ENCODE results near the gene SECISBP2. TPM values are rescaled to one million over a fixed set of nuclear protein-coding genes. Genes with fewer than 3 reads are reported as not detected.

The SECISBP2 gene
- polyA plus RNA-seq, 1 donor (not counting 4 experiments of a cell fraction or from before 2014, with no cell fraction given) = 24.3 TPM

DNA sequence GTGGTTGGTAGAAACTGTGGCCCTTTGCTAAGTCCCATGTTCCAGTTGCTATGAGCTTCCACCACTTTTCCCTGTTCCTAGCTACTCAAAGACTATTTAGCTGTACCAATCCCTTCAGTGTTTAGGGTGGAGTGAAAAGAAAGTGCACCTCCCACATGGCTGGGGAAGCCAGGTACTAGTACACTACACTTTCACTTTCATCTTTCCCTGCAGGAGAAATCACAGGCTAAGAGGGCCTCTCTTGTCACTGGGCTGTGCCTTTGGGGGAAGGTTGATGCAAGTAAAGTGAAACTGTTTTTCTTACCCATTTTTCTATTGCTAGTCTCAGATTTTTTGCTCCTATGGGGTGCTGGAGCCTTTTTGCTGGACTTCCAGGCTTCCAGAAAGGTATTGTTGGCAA lies 40.8 kb upstream of the SECISBP2 start:
- peaks cover 4% of the 10 kb centered on the region for H3K9me3 ChIP-seq (ENCODE audit: control insufficient read depth, low read depth, low read length)
- FAIRE-seq (no peak), DNase-seq (ENCODE audit: low read depth, low spot score) (no peak)
- H3K4me3 ChIP-seq (ENCODE audit: control insufficient read depth in 2 of 3, extremely low read depth in 1 of 3, insufficient read depth in 2 of 3, low read depth in 1 of 3, low read length in 3 of 3) = no peak overlapping the region
- no peaks in the 10 kb centered on the region for H3K79me2 ChIP-seq (ENCODE audit: control insufficient read depth, insufficient read depth, low read length)
- no peaks in the 10 kb centered on the region for H3K36me3 ChIP-seq (ENCODE audit: control insufficient read depth in 2 of 2, extremely low read depth in 1 of 2, insufficient read depth in 2 of 2, low read length in 2 of 2)
- TF ChIP-seq EZH2 (IDR thresholded peaks at IDR 0.05; ENCODE audit: low read length) = no peak
- TF ChIP-seq, protein P1, sequence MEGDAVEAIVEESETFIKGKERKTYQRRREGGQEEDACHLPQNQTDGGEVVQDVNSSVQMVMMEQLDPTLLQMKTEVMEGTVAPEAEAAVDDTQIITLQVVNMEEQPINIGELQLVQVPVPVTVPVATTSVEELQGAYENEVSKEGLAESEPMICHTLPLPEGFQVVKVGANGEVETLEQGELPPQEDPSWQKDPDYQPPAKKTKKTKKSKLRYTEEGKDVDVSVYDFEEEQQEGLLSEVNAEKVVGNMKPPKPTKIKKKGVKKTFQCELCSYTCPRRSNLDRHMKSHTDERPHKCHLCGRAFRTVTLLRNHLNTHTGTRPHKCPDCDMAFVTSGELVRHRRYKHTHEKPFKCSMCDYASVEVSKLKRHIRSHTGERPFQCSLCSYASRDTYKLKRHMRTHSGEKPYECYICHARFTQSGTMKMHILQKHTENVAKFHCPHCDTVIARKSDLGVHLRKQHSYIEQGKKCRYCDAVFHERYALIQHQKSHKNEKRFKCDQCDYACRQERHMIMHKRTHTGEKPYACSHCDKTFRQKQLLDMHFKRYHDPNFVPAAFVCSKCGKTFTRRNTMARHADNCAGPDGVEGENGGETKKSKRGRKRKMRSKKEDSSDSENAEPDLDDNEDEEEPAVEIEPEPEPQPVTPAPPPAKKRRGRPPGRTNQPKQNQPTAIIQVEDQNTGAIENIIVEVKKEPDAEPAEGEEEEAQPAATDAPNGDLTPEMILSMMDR (optimal IDR thresholded peaks at IDR 0.05 in 1 of 3, IDR thresholded peaks at IDR 0.05 in 1 of 3, conservative IDR thresholded peaks at IDR 0.05 in 1 of 3; ENCODE audit: extremely low read depth in 1 of 3, insufficient read depth in 2 of 3, low read length in 3 of 3) = no peak
- H3K9me1 ChIP-seq (ENCODE audit: control insufficient read depth, extremely low read depth, insufficient read depth, low read length) = no peaks in the 10 kb centered on the region
- no peaks in the 10 kb centered on the region for H4K20me1 ChIP-seq (ENCODE audit: control insufficient read depth, extremely low read depth, insufficient read depth, low read length)
- no peaks in the 10 kb centered on the region for H3K27me3 ChIP-seq (ENCODE audit: control insufficient read depth, extremely low read depth, insufficient read depth, low read length)
- H3K9ac ChIP-seq (ENCODE audit: control insufficient read depth, extremely low read depth, insufficient read depth, low read length) = no peak overlapping the region
- no peaks in the 10 kb centered on the region for H3K4me1 ChIP-seq (ENCODE audit: control insufficient read depth, extremely low read depth, insufficient read depth, low read length)
- no peak overlapping the region for H2AFZ ChIP-seq (ENCODE audit: control insufficient read depth, low read length)
- no peak overlapping the region for H3K4me2 ChIP-seq (ENCODE audit: control insufficient read depth, extremely low read depth, insufficient read depth, low read depth, low read length)
- dilution Hi-C loops (cut with MboI; ENCODE audit: extremely low pct_ligation_motif_present, low sequenced_read_pairs) = no loop called here
- no peak overlapping the region for H3K27ac ChIP-seq (ENCODE audit: control insufficient read depth, insufficient read depth, low read length)

GRCh38 chr9:89278551-89278950 lies 39.7 kb upstream of the SECISBP2 start:
- no peak overlapping the region for H3K4me2 ChIP-seq (ENCODE audit: control insufficient read depth, extremely low read depth, insufficient read depth, low read depth, low read length)
- dilution Hi-C loops (cut with MboI; ENCODE audit: extremely low pct_ligation_motif_present, low sequenced_read_pairs) = no loop called here
- no peak for DNase-seq (ENCODE audit: low read depth, low spot score)

More at GRCh38 chr9:89278551-89278950, 39.7 kb upstream of the SECISBP2 start:
- Histone ChIP-seq H3K9me1 (ENCODE audit: control insufficient read depth, extremely low read depth, insufficient read depth, low read length) (no peaks in the 10 kb centered on the region), H3K9ac (ENCODE audit: control insufficient read depth, extremely low read depth, insufficient read depth, low read length) (no peak overlapping the region), H3K27ac (ENCODE audit: control insufficient read depth, insufficient read depth, low read length) (no peak overlapping the region), H3K9me3 (ENCODE audit: control insufficient read depth, low read depth, low read length) (peaks cover 4% of the 10 kb centered on the region), H3K36me3 (ENCODE audit: control insufficient read depth in 2 of 2, extremely low read depth in 1 of 2, insufficient read depth in 2 of 2, low read length in 2 of 2) (no peaks in the 10 kb centered on the region), H3K4me3 (ENCODE audit: control insufficient read depth in 2 of 3, extremely low read depth in 1 of 3, insufficient read depth in 2 of 3, low read depth in 1 of 3, low read length in 3 of 3) (no peak overlapping the region), H3K79me2 (ENCODE audit: control insufficient read depth, insufficient read depth, low read length) (no peaks in the 10 kb centered on the region), H2AFZ (ENCODE audit: control insufficient read depth, low read length) (no peak overlapping the region), H4K20me1 (ENCODE audit: control insufficient read depth, extremely low read depth, insufficient read depth, low read length) (no peaks in the 10 kb centered on the region), H3K4me1 (ENCODE audit: control insufficient read depth, extremely low read depth, insufficient read depth, low read length) (no peaks in the 10 kb centered on the region), H3K27me3 (ENCODE audit: control insufficient read depth, extremely low read depth, insufficient read depth, low read length) (no peaks in the 10 kb centered on the region)
- FAIRE-seq = no peak
- no peak for TF ChIP-seq EZH2 (IDR thresholded peaks at IDR 0.05; ENCODE audit: low read length)
- TF ChIP-seq, protein P1 (optimal IDR thresholded peaks at IDR 0.05 in 1 of 3, IDR thresholded peaks at IDR 0.05 in 1 of 3, conservative IDR thresholded peaks at IDR 0.05 in 1 of 3; ENCODE audit: extremely low read depth in 1 of 3, insufficient read depth in 2 of 3, low read length in 3 of 3) = no peak
